ENCODE measurements around the gene GLA.

GLA gene

GRCh38 chrX:101407748-101408531 lies at the start of gene GLA, which contains the start of gene HNRNPH2:
TSS of gene GLA (minus strand) at chrX:101407925. CDS start at chrX:101407903, 22 bp downstream.
TSS of gene HNRNPH2 (plus strand) at chrX:101408222. CDS start at chrX:101411989, 3,767 bp downstream.
- DNase-seq, result peak; percentile 96

GRCh38 chrX:101452056-101452455 lies 44.3 kb upstream of the GLA start:
- DNase-seq, result no peak

- no peak for DNase-seq
Measured at GRCh38 chrX:101450961-101451360, 43.2 kb upstream of the GLA start.

GRCh38 chrX:101450085-101450484 lies 42.4 kb upstream of the GLA start:
- DNase-seq, result no peak

GRCh38 chrX:101449279-101449678 lies 41.6 kb upstream of the GLA start:
- no peak for DNase-seq

GRCh38 chrX:101442085-101442484 lies 34.4 kb upstream of the GLA start:
- DNase-seq, result no peak

GRCh38 chrX:101430457-101431078 lies 22.8 kb upstream of the GLA start:
- peak; percentile 61 for DNase-seq

GRCh38 chrX:101429934-101430333 lies 22.2 kb upstream of the GLA start:
- DNase-seq, result peak; percentile 68

- DNase-seq, result no peak
Measured at GRCh38 chrX:101427954-101428353, 20.2 kb upstream of the GLA start.

- DNase-seq, result no peak
Measured at GRCh38 chrX:101419489-101419888, 11.8 kb upstream of the GLA start.

- peak; percentile 41 for DNase-seq
Measured at GRCh38 chrX:101417981-101418841, 10.5 kb upstream of the GLA start.

GRCh38 chrX:101417190-101417589 lies 9.5 kb upstream of the GLA start:
- DNase-seq, result no peak

- no peak for DNase-seq
Measured at GRCh38 chrX:101416691-101417090, 9.0 kb upstream of the GLA start.

- DNase-seq, result peak; percentile 58
Measured at GRCh38 chrX:101415180-101416145, 7.7 kb upstream of the GLA start.

GRCh38 chrX:101411984-101412383 lies 4.3 kb upstream of the GLA start:
- no peak for DNase-seq

GRCh38 chrX:101410461-101410860 lies 2.7 kb upstream of the GLA start:
- DNase-seq, result no peak

GRCh38 chrX:101409043-101409442 lies 1.3 kb upstream of the GLA start:
- no peak for DNase-seq

GRCh38 chrX:101408532-101408841 lies 762 bp upstream of the GLA start:
- DNase-seq, result no peak

- DNase-seq, result no peak
Measured at GRCh38 chrX:101407167-101407747, 468 bp downstream of the GLA start.

GRCh38 chrX:101399825-101400224 lies 7.9 kb downstream of the GLA start:
- DNase-seq, result no peak

GRCh38 chrX:101398694-101399093 lies 9.0 kb downstream of the GLA start:
- DNase-seq, result no peak

GRCh38 chrX:101397779-101398178 lies 9.9 kb downstream of the GLA start:
- DNase-seq, result no peak

Measured in HCEC 1CT (cell line).